HCT116 (cell line): ENCODE measurements around the gene ITPRIPL1. TPM values are rescaled to one million over a fixed set of nuclear protein-coding genes. Genes with fewer than 3 reads are reported as not detected.

Experiments
- ATAC-seq: fragments of 200-7000 bp; cut with Tn5 transposase; 2 replicates; pipeline ENCODE4 v1.9.1; 2020; ENCODE audit warnings: mild to moderate bottlenecking, moderate library complexity
- BruUV-seq: library from RNA; stranded (reverse); fragments of 400-500 nt; replicated peaks from 2 replicates; lab custom pipeline; 2021; lab: Mats Ljungman, UMichigan
- CTCF ChIA-PET: fragments of 300-600 bp; sonication (Branson Sonifier 250); formaldehyde crosslinking; loops from one replicate; lab custom pipeline; 2021; ENCODE audit warnings: antibody characterized with exemption; lab: Charles Lee
- POLR2A ChIA-PET: fragments of 300-600, 350-600 bp; sonication (Branson Sonifier 250); formaldehyde crosslinking; loops from one replicate; lab custom pipeline; 2021; ENCODE audit warnings: antibody characterized with exemption; lab: Charles Lee
- RAD21 ChIA-PET, 2 experiments: fragments of 300-600 bp; sonication (Branson Sonifier 250); formaldehyde crosslinking; loops; one replicate each; lab custom pipeline; 2023; ENCODE audit warnings: low total read pairs in 2 of 2; ENCODE audit not compliant: uncharacterized antibody in 2 of 2, unreplicated experiment in 2 of 2, low non-redundant PET in 1 of 2; lab: Charles Lee
- DNase-seq: peaks from one replicate; pipeline ENCODE4 v3.0.0-alpha.2; 2010; ENCODE audit warnings: low read depth, low spot score
- H2AFZ ChIP-seq: fragments of 200-600 bp; shearing (Covaris generic), sonication (generic); 2 replicates; pipeline ENCODE4 v1.6.1; 2017; ENCODE audit warnings: low read depth, mixed run types, mixed read lengths, antibody characterized with exemption, low read length; ENCODE audit not compliant: poor library complexity, severe bottlenecking
- H3K27ac ChIP-seq: 2 replicates; pipeline ENCODE4 v1.5.1; 2012; ENCODE audit warnings: low read depth, low read length
- H3K27me3 ChIP-seq: fragments of 200-600 bp; sonication (generic); 2 replicates; pipeline ENCODE4 v1.6.1; 2016; ENCODE audit warnings: mixed run types, low read length, mixed read lengths; ENCODE audit not compliant: insufficient read depth
- H3K36me3 ChIP-seq, 2 experiments: fragments of 200-500 bp in 1 of 2; fragments of 200-600 bp in 1 of 2; sonication (Bioruptor generic) in 1 of 2; sonication (generic) in 1 of 2; 2 replicates each; pipeline versions ENCODE4 v1.5.1 to v1.6.1; 2014 to 2016; ENCODE audit warnings: low read length in 2 of 2, inconsistent platforms in 1 of 2, mixed read lengths in 1 of 2, mixed run types in 1 of 2; ENCODE audit not compliant: insufficient read depth in 2 of 2, control insufficient read depth in 1 of 2
- H3K4me1 ChIP-seq, 2 experiments: fragments of 200-600 bp in 1 of 2; sonication (generic) in 1 of 2; 2 replicates each; pipeline versions ENCODE4 v1.5.1 to v1.6.1; 2012 to 2017; ENCODE audit warnings: low read length in 2 of 2, inconsistent platforms in 1 of 2, mild to moderate bottlenecking in 1 of 2, mixed read lengths in 1 of 2, mixed run types in 1 of 2, moderate library complexity in 1 of 2; ENCODE audit not compliant: insufficient read depth in 2 of 2, control insufficient read depth in 1 of 2
- H3K4me2 ChIP-seq: fragments of 200-600 bp; sonication (generic); 2 replicates; pipeline ENCODE4 v1.6.1; 2017; ENCODE audit warnings: mixed run types, low read length, mixed read lengths
- H3K4me3 ChIP-seq, 2 experiments: fragments of 200-600 bp in 1 of 2; sonication (generic) in 1 of 2; replicated peaks in 1 of 2; 2 replicates each; pipeline ENCODE4 v1.5.1; 2011 to 2016; ENCODE audit warnings: low read length in 2 of 2, control low read depth in 1 of 2, low read depth in 1 of 2, mild to moderate bottlenecking in 1 of 2, mixed read lengths in 1 of 2, mixed run types in 1 of 2
- H3K79me2 ChIP-seq: fragments of 200-600 bp; sonication (generic); 2 replicates; pipeline ENCODE4 v1.6.1; 2017; ENCODE audit warnings: mild to moderate bottlenecking, mixed run types, low read length, moderate library complexity, mixed read lengths; ENCODE audit not compliant: insufficient read depth
- H3K9ac ChIP-seq: fragments of 200-600 bp; sonication (generic); 2 replicates; pipeline ENCODE4 v1.6.1; 2016; ENCODE audit warnings: low read length, mixed read lengths
- H3K9me2 ChIP-seq: fragments of 200-600 bp; sonication (generic), shearing (Covaris generic); 2 replicates; pipeline ENCODE4 v1.6.1; 2017; ENCODE audit warnings: mixed run types, mild to moderate bottlenecking, moderate library complexity; ENCODE audit not compliant: insufficient read depth
- H3K9me3 ChIP-seq, 2 experiments: fragments of 200-500 bp in 1 of 2; fragments of 200-600 bp in 1 of 2; sonication (Bioruptor generic) in 1 of 2; sonication (generic) in 1 of 2; 2 replicates each; pipeline ENCODE4 v1.6.1; 2014 to 2017; ENCODE audit warnings: low read length in 2 of 2, mixed read lengths in 2 of 2, inconsistent platforms in 1 of 2, low read depth in 1 of 2, mild to moderate bottlenecking in 1 of 2, mixed run types in 1 of 2, moderate library complexity in 1 of 2; ENCODE audit not compliant: control insufficient read depth in 1 of 2, insufficient read depth in 1 of 2
- H4K20me1 ChIP-seq: fragments of 200-600 bp; sonication (generic), shearing (Covaris generic); 2 replicates; pipeline ENCODE4 v1.6.1; 2017; ENCODE audit warnings: mixed run types, mild to moderate bottlenecking, moderate library complexity; ENCODE audit not compliant: insufficient read depth
- CBX3 ChIP-seq: IDR thresholded peaks from 2 replicates; pipeline ENCODE4 v1.6.1; 2012; ENCODE audit warnings: low read depth
- EGR1 ChIP-seq: IDR thresholded peaks from 2 replicates; pipeline ENCODE4 v1.6.1; 2012; ENCODE audit warnings: low read depth
- ELF1 ChIP-seq: IDR thresholded peaks from 2 replicates; pipeline ENCODE4 v1.6.1; 2012; ENCODE audit warnings: low read depth, borderline replicate concordance
- EZH2 ChIP-seq: fragments of 200-600 bp; sonication (generic); IDR thresholded peaks from 2 replicates; pipeline ENCODE4 v1.6.1; 2017; ENCODE audit warnings: antibody characterized with exemption, mixed run types
- EZH2phosphoT487 ChIP-seq: fragments of 200-600 bp; IDR thresholded peaks from 2 replicates; pipeline ENCODE4 v1.6.1; 2018; ENCODE audit warnings: antibody characterized with exemption, borderline replicate concordance
- MAX ChIP-seq: IDR thresholded peaks from 2 replicates; pipeline ENCODE4 v1.6.1; 2012
- POLR2A ChIP-seq: IDR thresholded peaks from 2 replicates; pipeline ENCODE4 v1.7.0; 2011; ENCODE audit warnings: borderline replicate concordance; ENCODE audit not compliant: insufficient read depth, insufficient read length; ENCODE audit errors: extremely low read depth
- POLR2AphosphoS5 ChIP-seq: IDR thresholded peaks from 2 replicates; pipeline ENCODE4 v1.6.1; 2011; ENCODE audit warnings: mild to moderate bottlenecking, low read depth, low read length, moderate library complexity
- RAD21 ChIP-seq: IDR thresholded peaks from 2 replicates; pipeline ENCODE4 v1.6.1; 2012; ENCODE audit warnings: low read depth, mild to moderate bottlenecking
- REST ChIP-seq: IDR thresholded peaks from 2 replicates; pipeline ENCODE4 v1.6.1; 2012; ENCODE audit warnings: low read depth
- SIN3A ChIP-seq: IDR thresholded peaks from 2 replicates; pipeline ENCODE4 v1.6.1; 2012; ENCODE audit warnings: low read depth
- SP1 ChIP-seq: IDR thresholded peaks from 2 replicates; pipeline ENCODE4 v1.6.1; 2012; ENCODE audit warnings: low read depth
- SRF ChIP-seq: IDR thresholded peaks from 2 replicates; pipeline ENCODE4 v1.6.1; 2012; ENCODE audit warnings: low read depth
- YY1 ChIP-seq: IDR thresholded peaks from 2 replicates; pipeline ENCODE4 v1.6.1; 2011; ENCODE audit warnings: low read length, low read depth, moderate library complexity, mild to moderate bottlenecking; ENCODE audit not compliant: insufficient replicate concordance; ENCODE audit errors: extremely low read depth
- ZBTB33 ChIP-seq: IDR thresholded peaks from 2 replicates; pipeline ENCODE4 v1.6.1; 2011; ENCODE audit warnings: mild to moderate bottlenecking, low read length, moderate library complexity; ENCODE audit not compliant: insufficient replicate concordance; ENCODE audit errors: extremely low read depth
- ZFX ChIP-seq: fragments of 450-650 bp; IDR thresholded peaks from 2 replicates; pipeline ENCODE4 v1.6.1; 2017
- intact Hi-C: fragments of 100-400 bp; cut with micrococcal nuclease; formaldehyde crosslinking; loops from 2 replicates; pipeline ENCODE4 v1.10.0; 2022
- total RNA-seq: library from RNA; stranded (reverse); gene quantifications from one replicate; pipeline ENCODE4 v1.2.1, GENCODE V29; 2021; ENCODE audit not compliant: unreplicated experiment
- TF ChIP-seq, protein P1 (sequence below): IDR thresholded peaks from 2 replicates; pipeline ENCODE4 v1.6.1; 2012

The ITPRIPL1 gene
- total RNA-seq, 1 experiment from 2014 or later = 12.4 TPM

GRCh38 chr2:96318723-96319122 is 6.4 kb upstream of the ITPRIPL1 start (continued):
- TF ChIP-seq ZBTB33 (no peak), POLR2AphosphoS5 (no peak)

DNA sequence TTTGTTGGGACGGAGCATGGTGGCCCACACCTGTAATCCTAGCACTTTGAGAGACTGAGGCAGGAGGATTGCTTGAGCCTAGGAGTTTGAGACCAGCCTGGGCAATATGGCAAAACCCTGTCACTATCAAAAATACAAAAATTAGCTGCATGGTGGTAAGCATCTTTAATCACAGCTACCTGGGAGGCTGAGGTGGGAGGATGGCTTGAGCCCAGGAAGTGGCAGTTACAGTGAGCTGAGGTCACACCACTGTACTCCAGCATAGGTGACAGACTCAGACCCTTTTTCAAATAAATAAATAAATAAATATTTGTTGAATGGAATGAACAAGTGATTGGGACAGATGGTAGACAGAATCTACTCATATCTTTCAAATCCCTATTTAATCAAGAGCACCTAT is 5.7 kb upstream of the ITPRIPL1 start:
- H2AFZ ChIP-seq = no peak overlapping the region
- no peaks in the 10 kb centered on the region for H3K9me2 ChIP-seq
- H3K9me3 ChIP-seq = no peaks in the 10 kb centered on the region; a peak in 1 of 4 replicates
- ATAC-seq = no peak
- no TSS peak for BruUV-seq
- no peaks in the 10 kb centered on the region for H3K27me3 ChIP-seq
- no peaks in the 10 kb centered on the region for H4K20me1 ChIP-seq
- ChIA-PET RAD21 (no interaction called here), POLR2A (no interaction called here), CTCF (no interaction called here)
- peaks cover 9 to 44% of the 10 kb centered on the region in 2 experiments for H3K4me1 ChIP-seq
- no peaks in the 10 kb centered on the region for H3K79me2 ChIP-seq
- DNase-seq = no peak
- intact Hi-C loops = no loop called here
- no peak overlapping the region for H3K4me3 ChIP-seq
- no peak overlapping the region for H3K9ac ChIP-seq
- H3K36me3 ChIP-seq = no peaks in the 10 kb centered on the region
- no peak overlapping the region for H3K27ac ChIP-seq
- no peak overlapping the region for H3K4me2 ChIP-seq
- no peak for TF ChIP-seq SIN3A
- no peak for TF ChIP-seq SP1
- TF ChIP-seq RAD21 = no peak
- no peak for TF ChIP-seq POLR2A
- no peak for TF ChIP-seq SRF
- TF ChIP-seq CBX3 = no peak
- no peak for TF ChIP-seq YY1
- no peak for TF ChIP-seq EGR1
- no peak for TF ChIP-seq ELF1
- TF ChIP-seq, protein P1, sequence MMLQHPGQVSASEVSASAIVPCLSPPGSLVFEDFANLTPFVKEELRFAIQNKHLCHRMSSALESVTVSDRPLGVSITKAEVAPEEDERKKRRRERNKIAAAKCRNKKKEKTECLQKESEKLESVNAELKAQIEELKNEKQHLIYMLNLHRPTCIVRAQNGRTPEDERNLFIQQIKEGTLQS = no peak
- no peak for TF ChIP-seq ZFX
- TF ChIP-seq EZH2phosphoT487 = no peak
- no peak for TF ChIP-seq EZH2
- TF ChIP-seq MAX = no peak
- TF ChIP-seq POLR2AphosphoS5 = no peak
- TF ChIP-seq REST = no peak
